ENCODE results near the gene TUBAL3. TPM values are rescaled to one million over a fixed set of nuclear protein-coding genes. Genes with fewer than 3 reads are reported as not detected.

The TUBAL3 gene
- total RNA-seq, 1 experiment from 2014 or later = 0.15 TPM

GRCh38 chr10:5360318-5360915 lies 44.2 kb downstream of the TUBAL3 start:
- no peaks in the 10 kb centered on the region for H3K4me1 Mint-ChIP-seq
- ChIA-PET POLR2A (no interaction called here), CTCF (interaction anchor here (1.0 kb wide), 1 partner anchor 263 kb away, joined by 4 read pairs; no protein-coding TSS in a partner anchor)
- no peaks in the 10 kb centered on the region for H3K36me3 Mint-ChIP-seq
- TF ChIP-seq ZNF512 (CRISPR knock-in tag; IDR thresholded peaks at IDR 0.05; ENCODE audit: borderline replicate concordance) (no peak), ZNF425 (CRISPR knock-in tag; conservative IDR thresholded peaks at IDR 0.05) (no peak), IRF2 (CRISPR knock-in tag; IDR thresholded peaks at IDR 0.05; ENCODE audit: borderline replicate concordance, low read depth) (no peak), ZNF138 (CRISPR knock-in tag; conservative IDR thresholded peaks at IDR 0.05) (no peak), TCF7 (CRISPR knock-in tag; IDR thresholded peaks at IDR 0.05; ENCODE audit: low read depth) (no peak), PRDM15 (CRISPR knock-in tag; IDR thresholded peaks at IDR 0.05) (no peak), NFATC4 (CRISPR knock-in tag; IDR thresholded peaks at IDR 0.05) (no peak), MYBL2 (CRISPR knock-in tag; IDR thresholded peaks at IDR 0.05) (no peak), ATF1 (CRISPR knock-in tag; IDR thresholded peaks at IDR 0.05) (no peak), IRF1 (CRISPR knock-in tag; IDR thresholded peaks at IDR 0.05) (no peak)
- ATAC-seq (no peak), DNase-seq (ENCODE audit: low spot score) (no peak)
- H3K4me3 Mint-ChIP-seq = no peak overlapping the region
- no peaks in the 10 kb centered on the region for H3K27me3 Mint-ChIP-seq (ENCODE audit: low read depth)
- H3K27ac Mint-ChIP-seq = no peak overlapping the region
- peaks cover 5% of the 10 kb centered on the region; the same call in 1 of the 2 replicates for H3K9me3 Mint-ChIP-seq

GRCh38 chr10:5356302-5356763 lies 48.3 kb downstream of the TUBAL3 start:
- Mint-ChIP-seq H3K9me3 (no peaks in the 10 kb centered on the region), H3K4me3 (no peak overlapping the region), H3K36me3 (no peaks in the 10 kb centered on the region), H3K27me3 (ENCODE audit: low read depth) (no peaks in the 10 kb centered on the region), H3K27ac (no peak overlapping the region), H3K4me1 (peaks cover 16% of the 10 kb centered on the region)
- no peak for TF ChIP-seq ZNF219 (CRISPR knock-in tag; IDR thresholded peaks at IDR 0.05; ENCODE audit: borderline replicate concordance)
- no peak for TF ChIP-seq ZNF512 (CRISPR knock-in tag; IDR thresholded peaks at IDR 0.05; ENCODE audit: borderline replicate concordance)
- no peak for TF ChIP-seq ZNF232 (CRISPR knock-in tag; IDR thresholded peaks at IDR 0.05)
- ChIA-PET POLR2A (no interaction called here), CTCF (no interaction called here)
- DNase-seq (ENCODE audit: low spot score) = no peak
- ATAC-seq = no peak

Measured in WTC11 (cell line).